Cerebellar cortex (tissue), 1 donor: ENCODE results near the gene EMD.
"Not testable (repeated sequence)": the region's sequence is repeated elsewhere in the genome, so short reads cannot be mapped to it uniquely, and the experiment has no call there.

Experiments used
- DNase-seq: peaks from one replicate; pipeline ENCODE4 v3.0.0-alpha.2; 2015; ENCODE audit warnings: low spot score

Gene EMD

GRCh38 chrX:154378799-154379568 lies at the start of gene EMD:
Gene EMD, plus strand, starts transcription at chrX:154379295. Its CDS starts 190 bp downstream, at chrX:154379485.
- DNase-seq: peak; percentile 96

DNA sequence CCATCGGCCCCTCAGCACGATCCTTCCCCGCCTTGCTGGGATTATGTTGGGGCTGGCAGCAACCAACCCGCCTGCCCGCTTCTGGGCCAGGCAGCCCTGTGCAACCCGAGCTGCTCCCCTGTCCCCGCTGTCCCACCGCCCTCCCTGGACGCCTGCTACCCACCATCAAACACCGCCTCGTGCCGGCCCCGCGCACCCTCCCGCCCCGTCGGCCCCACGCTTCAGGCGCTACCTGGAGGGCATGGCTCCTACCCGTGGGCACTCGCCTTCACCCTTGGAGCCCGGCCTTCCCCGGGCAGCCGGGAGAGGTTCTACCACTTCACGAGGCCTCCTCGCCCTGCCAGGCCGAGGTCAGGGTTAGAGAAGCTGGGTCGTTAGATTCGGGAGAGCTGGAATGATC lies 46.5 kb upstream of the EMD start:
- DNase-seq: no peak

DNA sequence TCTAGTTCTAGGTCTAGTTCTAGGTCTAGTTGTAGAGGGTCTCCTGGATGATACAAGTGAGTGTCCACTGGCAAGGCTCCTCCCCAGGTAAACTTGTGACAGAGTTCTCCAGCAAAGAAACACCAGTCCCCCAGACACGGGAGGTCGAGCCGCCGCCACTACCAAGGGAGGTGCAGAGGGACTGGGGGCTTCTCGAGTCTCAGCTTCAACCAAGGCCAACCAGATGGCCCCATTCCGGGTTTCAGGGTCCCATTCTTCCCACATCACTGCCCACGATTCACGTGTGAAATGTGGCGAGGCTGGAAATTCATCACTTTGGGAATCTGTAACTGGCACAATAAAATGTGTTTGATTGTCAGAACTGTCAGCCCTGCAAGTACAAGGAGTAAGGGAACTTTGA lies 46.0 kb upstream of the EMD start:
- DNase-seq: no peak

DNA sequence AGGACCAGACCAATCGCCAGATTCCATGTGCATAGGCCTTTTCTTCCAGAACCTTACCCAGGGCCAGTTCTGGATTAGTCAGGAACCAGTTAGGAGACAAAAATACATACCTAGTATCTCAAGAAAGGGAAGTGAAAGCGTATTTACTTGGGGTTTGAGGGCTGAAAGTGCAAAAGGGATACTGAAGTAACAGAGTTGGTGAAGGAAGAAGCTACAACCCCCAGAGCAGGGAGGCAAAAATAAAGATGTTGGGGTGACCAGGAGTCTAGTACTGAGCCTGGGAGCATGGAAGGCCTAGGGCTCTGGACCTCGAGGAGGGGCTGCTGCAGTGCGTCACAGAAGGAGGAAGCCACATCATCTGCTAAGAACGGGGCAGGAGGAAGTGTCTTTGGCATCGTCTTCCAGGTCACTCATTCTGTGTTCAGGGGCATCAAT lies 45.2 kb upstream of the EMD start:
- DNase-seq: no peak

DNA sequence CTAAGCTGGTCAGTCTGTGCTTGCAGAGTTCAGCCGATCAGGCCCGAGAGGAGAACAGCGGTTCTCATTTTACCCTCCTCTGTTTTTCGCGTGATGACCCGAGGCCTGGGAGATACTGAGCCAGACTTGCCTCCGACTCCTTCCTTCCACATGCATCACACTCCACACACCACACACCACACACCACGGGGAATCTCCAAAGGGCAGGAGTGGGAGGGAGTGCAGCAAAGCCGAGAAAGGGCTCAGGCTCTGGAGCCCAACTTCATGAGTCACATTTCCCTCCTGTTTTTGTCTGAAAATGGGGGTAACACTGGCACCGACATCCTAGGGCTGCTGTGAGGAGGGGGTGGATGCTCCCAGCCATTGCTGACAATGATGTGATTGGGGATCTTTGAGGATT lies 44.6 kb upstream of the EMD start:
- DNase-seq: no peak

- DNase-seq: not testable (repeated sequence)
These were observed 37.4 kb upstream of the EMD start for GRCh38 chrX:154341399-154342298.

GRCh38 chrX:154343063-154343462 lies 36.0 kb upstream of the EMD start:
- not testable (repeated sequence) for DNase-seq

GRCh38 chrX:154343620-154344019 lies 35.5 kb upstream of the EMD start:
- not testable (repeated sequence) for DNase-seq

DNA sequence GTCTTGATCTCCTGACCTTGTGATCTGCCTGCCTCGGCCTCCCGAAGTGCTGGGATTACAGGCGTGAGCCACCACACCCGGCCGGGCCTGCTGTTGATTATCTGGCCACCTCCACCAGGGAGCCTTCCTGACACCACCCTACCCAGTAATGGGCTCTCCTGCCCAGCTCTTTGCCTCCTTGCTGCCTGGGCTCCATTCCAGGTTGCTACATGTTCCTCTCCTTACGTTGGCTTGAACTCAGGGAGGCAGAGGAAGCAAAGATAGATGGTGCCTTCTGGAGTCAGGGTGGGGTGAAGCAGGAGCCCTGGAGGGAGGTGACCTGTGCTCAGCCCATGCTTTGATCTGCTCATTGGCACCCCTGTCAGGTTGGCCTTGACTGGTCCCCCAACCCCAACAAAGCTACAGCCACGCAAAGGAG lies 31.0 kb upstream of the EMD start:
- DNase-seq: no peak

DNA sequence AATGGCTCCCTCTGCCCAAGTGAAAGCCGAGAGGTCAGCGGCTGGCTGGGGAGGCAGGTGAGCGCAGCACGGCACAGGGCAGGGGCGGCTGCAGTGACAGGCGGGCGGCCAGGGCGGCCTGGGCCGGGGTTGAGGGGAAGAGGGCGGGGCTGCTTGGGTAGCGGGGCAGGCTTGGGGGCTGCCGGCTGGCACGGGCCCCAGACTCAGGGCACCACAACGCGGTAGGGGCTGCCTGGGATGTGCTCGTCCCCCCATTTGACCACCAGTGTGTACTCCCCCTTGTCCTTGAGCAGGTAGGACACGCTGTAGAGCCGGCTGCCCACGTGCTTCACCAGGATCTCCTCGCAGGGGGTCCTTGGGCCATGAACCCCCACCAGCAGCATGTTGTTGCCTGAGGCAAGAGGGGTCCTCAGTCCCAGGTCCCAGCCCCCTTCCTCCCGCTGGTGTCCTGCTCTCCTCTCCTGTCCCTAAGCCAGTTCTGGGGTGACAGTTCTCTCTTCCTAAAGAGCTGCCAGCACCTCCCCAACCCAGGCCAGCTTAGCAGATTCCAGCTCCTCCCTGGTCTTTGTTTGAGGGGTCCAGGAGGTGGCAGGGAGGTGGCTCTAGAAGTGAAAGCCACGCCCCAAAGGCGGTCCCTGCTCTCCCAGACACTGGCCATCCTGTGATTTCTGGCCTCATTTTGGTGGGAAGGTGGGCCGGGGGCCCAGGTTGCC lies 30.3 kb upstream of the EMD start:
- DNase-seq: peak; percentile 44

DNA sequence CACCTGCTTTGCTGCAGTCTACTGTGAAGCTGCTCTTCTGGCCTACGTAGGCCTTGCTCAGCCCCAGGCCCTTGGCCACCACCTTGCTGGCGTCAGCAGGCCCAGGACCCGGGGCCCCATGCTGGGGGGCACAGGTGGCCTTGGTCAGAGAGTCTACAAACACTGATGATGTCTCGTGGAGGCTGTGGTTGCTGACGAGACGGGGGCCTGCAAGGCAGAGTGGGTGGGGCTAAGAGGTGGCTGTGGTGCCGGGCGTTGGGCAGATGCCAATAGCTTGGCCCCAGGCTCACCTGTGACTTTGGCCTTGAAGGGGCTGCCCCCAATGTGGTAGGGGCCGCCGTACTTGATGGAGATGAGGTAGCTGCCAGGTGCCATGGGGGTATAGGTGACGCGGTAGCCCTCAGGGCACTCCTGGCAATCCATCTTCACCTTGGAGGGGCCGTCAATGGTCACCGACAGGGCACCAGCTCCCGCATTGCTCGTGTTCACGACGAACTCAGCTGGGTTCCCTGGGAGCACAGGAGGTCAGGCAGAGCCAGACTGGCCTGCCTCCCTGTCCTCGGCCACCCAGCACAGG lies 29.6 kb upstream of the EMD start:
- DNase-seq: no peak

- no peak for DNase-seq
These were observed 29.1 kb upstream of the EMD start for GRCh38 chrX:154349979-154350378.

GRCh38 chrX:154350429-154351182 lies 28.5 kb upstream of the EMD start:
- DNase-seq: no peak

DNA sequence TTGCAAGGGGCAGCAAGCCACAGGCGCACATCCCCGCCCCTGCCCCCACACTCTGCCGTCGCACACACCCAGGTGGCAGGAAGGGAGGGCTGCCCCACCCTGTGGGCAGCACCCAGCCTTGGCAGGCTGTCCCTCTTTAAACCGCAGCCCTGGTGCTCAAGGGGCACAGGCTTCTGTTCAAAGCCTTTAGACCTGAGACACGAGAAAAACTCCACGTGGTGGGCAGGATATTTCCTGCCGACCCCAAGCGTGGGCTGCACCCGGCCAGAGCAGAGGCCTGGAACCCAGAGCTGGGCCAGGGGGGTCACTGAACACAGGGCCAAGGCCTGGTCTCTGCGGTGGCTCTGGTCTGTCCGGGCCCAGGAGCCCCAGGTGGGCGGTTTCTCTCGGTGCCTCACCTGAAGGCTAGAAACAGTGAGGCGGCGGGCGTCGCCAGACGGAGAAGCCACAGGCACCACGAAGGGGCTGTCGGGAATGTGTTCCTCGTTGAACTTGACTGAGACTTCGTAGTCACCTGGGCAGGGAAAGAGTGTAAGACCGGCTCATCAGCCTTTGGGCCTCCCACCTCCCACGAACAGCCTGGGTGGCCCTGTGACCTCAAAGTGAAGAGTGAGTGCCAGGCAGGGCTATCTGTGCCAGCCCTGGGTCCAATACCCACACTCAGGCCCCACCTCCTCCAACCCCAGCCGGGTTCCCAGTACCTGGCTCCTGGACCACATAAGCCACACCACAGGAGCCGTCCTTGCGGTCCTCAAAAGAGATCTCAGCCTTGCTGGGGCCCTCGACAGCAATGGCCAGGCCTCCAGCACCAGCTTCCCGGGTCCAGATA lies 27.7 kb upstream of the EMD start:
- no peak for DNase-seq

DNA sequence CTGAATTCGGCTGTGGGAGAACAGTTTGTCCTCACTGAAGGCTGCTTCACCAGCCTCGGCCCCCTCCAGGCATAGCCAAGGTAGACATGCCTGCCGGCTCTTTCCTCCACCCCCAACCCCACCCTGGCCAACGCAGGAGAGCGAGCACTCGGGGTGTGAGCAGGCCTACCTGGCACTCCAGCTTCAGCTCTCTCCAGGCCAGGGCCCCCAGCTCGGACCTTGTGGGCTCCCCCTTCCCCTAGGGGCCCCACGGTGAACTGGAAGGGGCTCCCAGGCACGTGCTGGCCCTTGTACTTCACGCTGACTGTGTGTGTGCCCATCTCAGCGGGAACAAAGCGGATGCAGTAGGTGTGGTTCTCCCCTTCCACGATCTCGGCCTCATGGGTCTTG lies 27.1 kb upstream of the EMD start:
- no peak for DNase-seq

DNA sequence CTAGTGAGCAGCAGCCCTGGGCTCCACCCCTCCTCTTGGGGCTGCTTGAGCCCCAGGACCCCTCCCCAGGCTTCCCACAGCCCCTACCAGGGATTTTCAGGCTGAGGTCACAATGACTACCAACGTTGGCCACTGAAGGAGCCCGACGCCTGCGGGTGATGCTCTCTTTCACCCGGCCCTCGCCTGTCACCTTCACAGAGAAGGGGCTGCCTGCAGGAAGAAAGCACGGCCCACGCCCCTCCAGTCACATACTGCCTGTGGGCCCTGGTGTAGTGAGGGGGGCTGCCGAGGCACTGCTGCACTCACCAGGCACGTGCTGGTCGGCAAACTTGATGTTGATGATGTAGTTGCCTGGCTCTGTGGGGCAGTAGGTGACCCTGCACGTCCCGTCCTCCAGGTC lies 26.6 kb upstream of the EMD start:
- no peak for DNase-seq

- no peak for DNase-seq
These were observed 25.8 kb upstream of the EMD start for GRCh38 chrX:154353172-154353843.

DNA sequence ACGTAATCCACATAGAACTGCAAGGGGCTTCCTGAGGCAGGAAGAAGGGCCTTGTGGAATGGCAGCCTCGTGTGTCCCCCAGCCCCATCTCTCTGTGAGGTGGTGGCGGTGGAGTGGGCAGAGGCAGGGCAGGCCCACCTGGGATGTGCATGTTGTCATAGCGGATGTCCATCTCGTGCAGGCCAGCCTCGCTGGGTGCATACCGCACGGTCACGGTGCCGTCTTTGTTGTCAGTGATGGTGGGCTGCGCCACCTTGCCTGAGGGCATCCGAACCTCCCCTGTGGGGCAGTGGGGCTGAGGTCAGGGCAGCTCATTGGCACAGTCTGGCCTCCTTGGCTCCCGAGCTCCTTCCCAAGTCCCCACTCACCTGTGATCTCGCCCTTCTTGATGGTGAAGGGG lies 25.1 kb upstream of the EMD start:
- no peak for DNase-seq

DNA sequence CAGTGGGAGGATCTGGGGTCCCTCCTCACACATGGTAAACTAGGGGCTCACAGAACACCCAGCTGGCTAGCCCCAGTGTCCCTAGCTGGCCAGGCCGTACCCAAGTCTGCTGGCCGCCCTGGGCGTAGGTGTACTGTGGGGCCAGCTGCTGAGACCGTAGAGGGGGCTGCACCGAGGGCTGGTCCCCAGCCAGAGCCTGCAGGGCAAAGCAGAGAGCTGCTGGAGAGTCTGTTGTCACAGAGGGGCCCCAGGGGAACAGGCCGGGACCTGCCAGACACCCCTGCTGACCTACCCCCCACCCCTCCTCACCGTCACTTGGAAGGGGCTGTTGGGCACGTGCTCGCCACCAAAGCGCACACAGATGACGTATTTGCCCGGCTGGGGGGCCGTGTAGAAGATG lies 24.6 kb upstream of the EMD start:
- DNase-seq: no peak
